Transverse colon (tissue), 4 donors: ENCODE results near the gene PGA3. TPM values are rescaled to one million over a fixed set of nuclear protein-coding genes. Genes with fewer than 3 reads are reported as not detected.

Experiments
- DNase-seq: peaks from one replicate; pipeline ENCODE4 v3.0.0-alpha.2; 2019
- H3K27ac ChIP-seq, 4 donors: fragments of 200-600 bp; sonication (generic); 2 replicates each; pipeline ENCODE4 v1.5.1; 2016 to 2018; ENCODE audit warnings: inconsistent platforms in 4 of 4
- H3K27me3 ChIP-seq: fragments of 200-600 bp; sonication (generic); 2 replicates; pipeline ENCODE4 v1.5.1; 2017; ENCODE audit warnings: inconsistent platforms
- H3K36me3 ChIP-seq, 4 donors: fragments of 200-600 bp; sonication (generic); 2 replicates each; pipeline ENCODE4 v1.5.1; 2017 to 2019; ENCODE audit warnings: inconsistent platforms in 4 of 4
- H3K4me1 ChIP-seq, 4 donors: fragments of 200-600 bp; sonication (generic); 2 replicates each; pipeline ENCODE4 v1.5.1; 2017 to 2020; ENCODE audit warnings: inconsistent platforms in 4 of 4
- H3K4me3 ChIP-seq, 4 donors: fragments of 200-600 bp; sonication (generic); 1 replicate in 1 of 4; 2 replicates in 3 of 4; pipeline versions ENCODE4 v1.5.1 to v1.6.1; 2017 to 2019; ENCODE audit warnings: inconsistent platforms in 4 of 4
- H3K9me3 ChIP-seq, 2 donors: fragments of 200-600 bp; sonication (generic); 2 replicates each; pipeline ENCODE4 v1.5.1; 2017 to 2019; ENCODE audit warnings: inconsistent platforms in 2 of 2
- EP300 ChIP-seq: sonication (generic); formaldehyde crosslinking; IDR thresholded peaks from one replicate; pipeline ENCODE4 v1.6.1; 2017; ENCODE audit warnings: antibody characterized with exemption, low read depth
- POLR2AphosphoS5 ChIP-seq, 3 donors: sonication (generic); formaldehyde crosslinking; IDR thresholded peaks; one replicate each; pipeline ENCODE4 v1.6.1; 2016; ENCODE audit warnings: antibody characterized with exemption in 3 of 3
- WGBS, 2 donors: methylation state at CpG; one replicate each; pipeline ENCODE4 v1.1.5; 2018; ENCODE audit warnings: low coverage in 1 of 2; 5-methylcytosine and 5-hydroxymethylcytosine counted together
- in situ Hi-C, 4 donors: fragments of 200-750 bp; cut with MboI; loops; one replicate each; pipeline versions ENCODE4 v1.15.0 to v1.15.1; 2017; ENCODE audit warnings: low sequenced_read_pairs in 3 of 4, low pct_ligation_motif_present in 1 of 4, low pct_unique_long_range_greater_than_20kb in 1 of 4
- intact Hi-C: fragments of 100-400 bp; cut with DNase I; formaldehyde crosslinking; loops from one replicate; pipeline ENCODE4 v1.15.1; 2023; ENCODE audit warnings: low total_unique reads
- total RNA-seq, 4 donors: library from RNA; depleted of rRNA; stranded (reverse); fragments of >200 nt; gene quantifications; one replicate each; pipeline ENCODE4 v1.1.0, GENCODE V29; 2016

The PGA3 gene
- total RNA-seq, 4 donors from 2014 or later = 1.5 to 20.1 TPM; not detected in 2

DNA sequence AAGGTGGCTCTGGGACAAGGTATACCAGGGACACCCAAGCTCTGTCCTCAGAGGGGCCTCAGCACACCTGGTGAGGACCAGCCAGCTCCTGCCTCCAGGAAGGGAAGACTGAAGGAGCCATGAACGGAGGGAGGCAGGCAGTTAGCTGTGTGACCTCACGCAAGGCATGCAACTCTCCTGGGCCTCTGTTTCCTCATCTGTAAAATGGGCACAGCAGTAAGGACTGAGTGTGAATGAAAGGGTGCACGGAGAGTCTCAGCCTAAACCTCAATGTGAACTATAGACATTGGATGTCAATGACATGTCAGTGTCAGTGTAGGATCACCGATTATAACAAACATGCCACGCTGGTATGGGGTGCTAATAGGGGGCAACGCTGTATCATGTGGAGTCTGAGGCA, 56.0 kb downstream of the PGA3 start:
- no peak overlapping the region for H3K27ac ChIP-seq
- no peak overlapping the region for H3K4me3 ChIP-seq
- no peaks in the 10 kb centered on the region for H3K4me1 ChIP-seq
- intact Hi-C loops = no loop called here
- H3K9me3 ChIP-seq = no peaks in the 10 kb centered on the region
- WGBS, 2 donors = 87 to 90% methylated on average over 4 to 6 of the region's 6 CpGs
- H3K36me3 ChIP-seq = no peaks in the 10 kb centered on the region
- H3K27me3 ChIP-seq = no peaks in the 10 kb centered on the region
- in situ Hi-C loops = loop anchor here in 1 of 4 donors (25.0 kb wide), 1 partner anchor 128 kb away; the partner anchor contains the start of gene TMEM216
- TF ChIP-seq EP300 (no peak), POLR2AphosphoS5 (IDR thresholded peaks at IDR 0.05) (no peak)
- DNase-seq = no peak

Other genes with a start within 250 kb of the PGA3 start
- gene CD6, start 231.8 kb upstream of the PGA3 start, total RNA-seq = 1 to 10 TPM in 3 of 4 donors, not detected in 1; 1.9 to 4.3 (median 3.0) TPM
- gene CD5, start 101.0 kb upstream of the PGA3 start, total RNA-seq = 1 to 10 TPM in 3 of 4 donors, not detected in 1; 1.6 to 7.5 (median 3.7) TPM
- 10 to 100 TPM in 3 of 4 donors, 1 to 10 TPM in 1; 8.6 to 23.3 (median 20.5) TPM for gene VPS37C, start 42.1 kb upstream of the PGA3 start, total RNA-seq
- gene PGA4, start 18.8 kb downstream of the PGA3 start, total RNA-seq = 10 to 100 TPM in 1 of 4 donors, 1 to 10 TPM in 1, not detected in 2; 1.6 to 25.4 TPM
- 10 to 100 TPM in 1 of 4 donors, under 1 TPM in 1, not detected in 2; 0.55 to 15.0 TPM for gene PGA5, start 37.7 kb downstream of the PGA3 start, total RNA-seq
- 1 to 10 TPM in 1 of 4 donors, under 1 TPM in 2, not detected in 1; 0.16 to 2.2 (median 0.41) TPM for gene VWCE, start 91.8 kb downstream of the PGA3 start, total RNA-seq
- 100 to 1,000 TPM; 105 to 127 (median 123) TPM for gene DDB1, start 129.6 kb downstream of the PGA3 start, total RNA-seq
- gene TKFC, start 129.7 kb downstream of the PGA3 start, total RNA-seq = 100 to 1,000 TPM in 1 of 4 donors, 10 to 100 TPM in 3; 32.9 to 103 (median 40.4) TPM
- 100 to 1,000 TPM in 2 of 4 donors, 10 to 100 TPM in 2; 68.1 to 157 (median 93.6) TPM for gene CYB561A3, start 158.4 kb downstream of the PGA3 start, total RNA-seq
- gene TMEM138, start 158.9 kb downstream of the PGA3 start, total RNA-seq = 10 to 100 TPM; 27.9 to 51.6 (median 35.6) TPM
- gene TMEM216, start 189.1 kb downstream of the PGA3 start, total RNA-seq = 10 to 100 TPM in 3 of 4 donors, 1 to 10 TPM in 1; 1.9 to 32.8 (median 14.6) TPM
- gene CPSF7, start 226.5 kb downstream of the PGA3 start, total RNA-seq = 10 to 100 TPM; 43.6 to 65.1 (median 53.7) TPM
- 100 to 1,000 TPM in 1 of 4 donors, 10 to 100 TPM in 3; 65.8 to 122 (median 81.4) TPM for gene SDHAF2, start 226.6 kb downstream of the PGA3 start, total RNA-seq